ENCODE results near the gene LARP1.
"Not testable (repeated sequence)": the region's sequence is repeated elsewhere in the genome, so short reads cannot be mapped to it uniquely, and the experiment has no call there.

LARP1 gene

DNA sequence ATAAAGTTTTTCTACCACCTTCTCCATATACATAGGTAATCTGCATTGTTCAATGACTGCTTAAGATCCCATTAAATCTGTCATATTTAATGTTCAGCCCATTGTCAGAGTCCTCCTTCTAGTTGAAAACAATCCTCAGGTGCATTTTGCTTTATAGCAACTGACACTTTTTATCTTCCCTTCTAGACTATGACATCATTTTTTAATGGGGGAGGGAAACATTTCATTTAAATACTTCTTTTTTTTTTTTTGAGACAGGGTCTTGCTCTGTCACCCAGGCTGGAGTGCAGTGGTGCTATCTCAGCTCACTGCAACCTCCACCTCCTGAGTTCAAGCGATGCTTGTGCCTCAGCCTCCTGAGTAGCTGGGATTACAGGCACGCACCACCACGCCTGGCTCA lies 77.6 kb downstream of the LARP1 start:
- not testable (repeated sequence) for DNase-seq

GRCh38 chr5:154834053-154834452 lies 78.9 kb downstream of the LARP1 start:
- no peak for DNase-seq

DNA sequence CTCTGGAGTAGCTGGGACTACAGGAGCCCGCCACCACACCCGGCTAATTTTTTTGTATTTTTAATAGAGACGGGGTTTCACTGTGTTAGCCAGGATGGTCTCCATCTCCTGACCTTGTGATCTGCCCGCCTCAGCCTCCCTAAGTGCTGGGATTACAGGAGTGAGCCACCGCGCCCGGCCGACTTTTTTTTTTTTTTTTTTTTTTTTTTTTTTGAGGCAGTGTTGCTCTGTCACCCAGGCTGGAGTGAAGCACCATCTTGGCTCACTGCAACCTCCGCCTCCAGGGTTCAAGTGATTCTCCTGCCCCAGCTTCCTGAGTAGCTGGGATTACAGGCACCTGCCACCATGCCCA lies 80.5 kb downstream of the LARP1 start:
- DNase-seq = not testable (repeated sequence)

DNA sequence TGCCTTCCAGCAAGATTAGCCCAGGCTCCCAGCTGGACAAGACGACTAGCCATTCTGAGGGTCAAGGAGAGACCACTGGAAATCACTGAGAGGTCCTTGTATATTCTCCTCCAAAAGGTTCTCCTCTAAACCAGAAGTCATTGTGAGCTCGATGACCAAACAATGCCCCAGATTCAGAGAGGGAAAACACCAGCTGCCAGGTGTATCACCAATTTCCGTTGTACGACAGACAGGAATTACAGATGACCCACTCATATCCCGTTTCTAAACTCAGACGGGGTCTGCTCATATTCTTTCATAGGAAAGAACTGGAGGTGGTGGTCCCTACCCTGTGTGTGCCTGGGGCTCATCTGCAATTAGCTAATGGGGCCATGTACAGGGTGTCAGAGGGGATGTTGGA lies 81.0 kb downstream of the LARP1 start:
- no peak for DNase-seq

DNA sequence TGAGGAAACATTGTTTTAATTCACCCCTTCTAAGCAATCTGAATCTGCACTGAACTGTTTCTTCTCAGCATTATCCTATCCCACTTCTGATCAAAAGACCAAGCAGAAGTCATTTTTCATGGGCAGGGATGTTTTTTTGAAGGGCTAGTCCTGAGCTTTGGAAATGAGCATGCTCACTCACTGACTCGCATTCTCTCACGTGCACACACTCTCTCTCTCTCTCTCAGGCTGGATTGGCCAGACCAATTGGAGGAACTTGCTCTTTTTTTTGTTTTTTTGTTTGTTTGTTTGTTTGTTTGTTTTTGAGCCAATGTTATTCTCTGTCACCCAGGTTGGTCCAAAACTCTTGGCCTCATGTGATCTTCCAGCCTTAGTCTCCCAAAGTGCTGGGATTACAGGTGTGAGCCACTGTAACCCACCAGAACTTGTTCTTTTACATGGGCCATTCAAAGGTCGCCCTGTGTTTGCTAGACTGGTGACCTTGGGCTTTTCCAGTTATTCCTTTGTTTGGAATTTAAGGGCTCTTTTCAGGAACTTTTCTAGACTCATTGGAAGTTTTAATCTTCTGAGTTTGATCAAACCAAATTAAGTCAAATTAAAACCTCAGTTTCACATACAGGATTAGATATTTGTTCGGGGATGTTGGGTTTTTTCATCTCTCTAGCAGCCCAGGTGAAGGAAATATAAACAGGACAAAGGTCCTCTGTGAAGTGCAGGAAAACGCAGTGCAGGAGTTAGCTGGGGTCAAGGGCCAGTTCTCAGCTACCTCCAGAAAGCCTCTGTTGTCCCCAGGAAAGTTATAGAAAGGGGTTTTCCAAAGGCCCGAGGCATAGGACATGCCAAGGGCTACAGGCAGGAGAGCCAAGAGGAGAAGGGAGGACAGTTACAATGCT lies 82.1 kb downstream of the LARP1 start:
- no peak for DNase-seq

DNA sequence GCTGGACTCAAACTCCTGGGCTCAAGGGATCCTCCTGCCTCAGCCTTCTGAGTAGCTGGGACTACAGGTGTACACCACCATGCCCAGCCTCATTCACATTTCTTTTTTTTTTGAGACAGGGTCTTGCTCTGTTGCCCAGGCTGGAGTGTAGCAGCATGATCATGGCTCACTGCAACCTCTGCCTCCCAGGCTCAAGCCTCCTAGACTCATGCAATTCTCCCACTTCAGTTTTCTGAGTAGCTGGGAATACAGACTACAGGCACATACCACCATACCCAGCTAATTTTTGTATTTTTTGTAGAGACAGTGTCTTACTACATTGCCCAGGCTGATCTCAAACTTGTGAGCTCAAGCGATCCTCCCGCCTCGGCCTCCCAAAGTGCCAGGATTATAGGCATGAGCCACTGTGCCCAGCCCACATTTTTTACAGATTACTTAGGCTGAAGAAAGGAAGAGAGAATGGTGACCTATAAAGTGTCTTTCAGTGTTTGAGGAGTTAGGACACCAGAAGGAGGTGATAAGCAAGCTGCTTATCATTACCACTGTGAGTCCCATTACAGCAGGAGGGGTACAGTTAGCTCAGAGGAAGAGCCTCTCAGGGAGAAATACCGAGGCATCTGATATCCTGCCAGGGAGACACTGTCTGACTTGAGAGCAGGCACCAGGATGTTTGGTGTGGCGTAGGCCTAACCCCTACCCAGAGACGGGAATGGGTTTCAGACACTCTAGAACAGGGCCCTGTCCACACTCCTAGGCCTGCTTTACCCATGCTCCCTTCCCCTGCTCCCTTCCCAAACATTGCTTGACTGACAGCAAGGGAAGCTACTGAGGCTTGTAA lies 85.5 kb downstream of the LARP1 start:
- no peak for DNase-seq

- no peak for DNase-seq
Measured at GRCh38 chr5:154841273-154841661, 86.1 kb downstream of the LARP1 start.

GRCh38 chr5:154842689-154843530 lies 87.7 kb downstream of the LARP1 start:
- no peak for DNase-seq

DNA sequence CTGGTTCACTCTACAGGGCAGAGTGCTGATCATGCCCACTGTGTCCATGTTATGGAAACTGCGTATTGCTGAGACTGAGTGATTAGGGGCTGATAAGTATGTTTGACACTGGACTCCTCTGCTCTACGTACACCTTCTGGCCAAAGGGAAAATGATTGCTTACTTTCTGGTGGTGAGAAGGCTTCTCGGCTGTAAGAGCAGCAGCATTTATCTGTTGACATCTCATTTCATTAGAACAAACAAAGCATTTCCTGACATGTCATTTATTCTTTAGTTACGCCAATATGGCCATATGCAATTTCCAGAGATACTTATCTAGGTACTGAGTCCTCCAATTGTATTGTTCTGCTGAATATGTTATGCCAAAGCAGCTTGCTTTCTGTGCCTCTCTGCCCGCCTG lies 89.6 kb downstream of the LARP1 start:
- no peak for DNase-seq

DNA sequence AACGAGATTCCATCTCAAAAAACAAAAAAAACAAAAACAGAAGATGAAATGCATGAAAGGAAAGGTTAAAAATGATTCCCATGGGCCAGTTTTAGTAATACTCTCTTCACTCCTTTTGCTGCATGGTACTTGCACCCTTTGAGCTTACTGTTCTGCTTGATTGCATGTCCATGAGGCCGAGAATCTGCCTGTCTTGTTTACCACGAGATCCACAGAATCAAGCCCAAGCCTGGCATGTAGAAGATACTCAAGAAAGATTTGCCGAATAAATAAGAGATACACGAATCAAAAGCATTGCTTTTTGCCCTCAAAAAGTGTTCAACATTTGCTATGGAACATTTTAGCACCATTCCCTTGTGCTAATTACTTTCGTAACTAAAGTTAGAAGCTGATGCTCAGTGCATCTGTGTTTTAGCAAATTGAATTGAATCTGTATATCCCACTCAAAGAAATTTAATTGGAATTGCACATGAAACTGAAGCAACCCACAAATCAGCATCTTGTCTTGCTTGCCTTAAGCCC lies 94.1 kb downstream of the LARP1 start:
- no peak for DNase-seq

DNA sequence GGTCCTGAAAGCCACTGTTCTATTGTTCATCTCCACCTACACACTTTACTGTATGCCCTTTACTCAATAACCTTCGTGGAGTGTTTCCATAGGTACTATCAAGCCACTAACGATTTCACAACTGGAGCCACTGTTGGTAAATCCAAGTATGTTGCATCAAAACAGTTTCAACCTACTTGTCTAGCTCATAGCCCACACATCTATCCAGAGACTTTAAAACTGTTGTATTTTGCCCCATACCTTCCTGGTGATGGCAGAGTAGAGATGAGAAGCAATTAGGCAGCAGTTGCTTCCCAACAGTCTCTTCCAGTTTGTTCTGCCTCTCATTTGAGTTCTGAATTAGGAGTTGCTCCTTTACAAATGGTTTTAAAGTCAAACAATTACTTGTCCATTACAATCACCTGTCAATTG lies 94.6 kb downstream of the LARP1 start:
- no peak for DNase-seq

- no peak for DNase-seq
Measured at GRCh38 chr5:154850255-154851062, 95.3 kb downstream of the LARP1 start, which contains the start of gene FAXDC2. TSS of gene FAXDC2 (minus strand) at chr5:154850603. CDS start at chr5:154838178, 12,425 bp downstream.

DNA sequence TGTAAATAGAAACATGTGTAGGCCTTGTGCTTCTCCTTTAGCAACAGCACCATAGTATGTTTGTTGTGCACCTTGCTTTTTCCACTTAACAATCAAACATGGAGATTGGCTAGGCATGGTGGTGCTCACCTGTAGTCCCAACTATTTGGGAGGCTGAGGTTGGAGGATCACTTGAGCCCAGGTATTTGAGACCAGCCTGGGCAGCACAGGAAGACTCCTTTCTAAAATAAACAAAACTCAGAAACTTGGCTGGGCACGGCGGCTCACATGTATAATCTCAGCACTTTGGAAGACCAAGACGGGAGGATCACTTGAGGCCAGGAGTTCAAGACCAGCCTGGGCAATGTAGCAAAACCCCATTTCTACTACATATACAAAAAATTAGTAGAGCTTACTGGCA lies 96.2 kb downstream of the LARP1 start:
- DNase-seq = no peak

DNA sequence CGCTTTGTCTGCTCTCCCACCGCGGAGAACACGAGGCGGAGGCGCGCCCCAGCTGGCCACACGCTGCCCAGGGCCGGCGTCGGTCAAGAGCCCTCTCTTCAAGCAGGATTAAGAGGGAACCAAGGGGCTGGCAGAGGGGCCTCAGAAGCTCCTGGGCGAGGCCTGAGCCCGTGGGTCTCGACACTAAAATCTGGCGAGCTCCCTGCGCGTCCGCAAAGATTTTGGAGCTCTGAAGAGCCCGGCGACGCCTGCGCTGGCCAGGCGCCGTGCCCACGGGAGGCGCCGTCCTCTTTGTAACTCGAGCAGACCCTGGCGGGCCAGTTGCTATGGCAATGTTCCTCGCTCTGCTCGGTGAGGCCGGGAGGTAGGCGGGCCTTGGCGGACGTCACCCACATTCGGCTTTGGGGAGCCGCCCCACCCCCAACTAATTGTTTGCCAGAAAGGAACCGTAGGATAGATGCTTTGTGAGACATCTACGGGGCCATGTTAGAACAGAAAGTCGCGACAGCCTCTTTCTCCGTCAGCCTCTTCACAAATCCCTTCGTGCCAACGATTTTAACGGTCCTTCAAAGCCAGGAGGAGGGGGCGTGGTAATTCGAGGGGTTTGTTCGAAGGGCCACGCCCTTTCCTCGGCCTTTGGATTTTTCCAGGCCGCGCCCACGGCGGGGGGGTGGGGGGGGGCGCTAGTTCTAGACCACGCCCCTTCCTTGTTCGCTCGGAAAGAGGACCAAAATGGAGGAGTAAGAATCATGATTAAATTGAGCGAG lies 102.5 kb downstream of the LARP1 start:
- DNase-seq = peak; percentile 93

DNA sequence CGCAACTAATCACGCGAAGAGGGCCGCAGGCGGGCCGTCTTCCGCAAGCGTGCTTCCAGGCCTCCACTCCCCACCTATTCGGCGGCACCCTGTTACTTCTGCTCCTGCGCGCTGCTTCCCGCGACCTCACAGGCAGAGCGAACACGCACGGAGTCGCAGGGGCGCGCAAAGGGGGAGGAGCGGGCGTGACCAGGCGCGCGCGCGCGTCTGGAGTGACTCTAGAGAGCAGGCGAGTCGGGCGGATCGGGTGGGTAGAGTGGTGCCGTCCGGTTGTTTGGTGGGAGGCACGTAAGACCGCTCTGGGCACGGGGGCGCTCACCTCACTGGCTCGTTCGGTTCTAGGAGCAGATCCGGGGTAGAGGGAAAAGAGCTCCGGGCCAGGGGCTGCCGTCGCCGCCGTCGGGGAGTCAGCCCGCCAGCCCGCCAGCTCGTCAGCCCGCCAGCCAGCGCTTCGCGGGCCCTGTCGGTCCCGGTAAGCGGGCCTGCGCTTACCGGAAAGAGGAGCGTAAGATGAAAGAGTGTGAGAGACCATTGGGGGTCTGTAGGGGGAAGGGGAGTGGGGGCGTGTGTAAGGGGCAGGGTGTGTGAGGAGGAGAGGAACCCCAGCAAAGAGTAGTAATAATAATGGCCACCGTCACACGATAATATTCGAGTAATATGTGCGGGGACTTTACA lies 103.3 kb downstream of the LARP1 start, which contains the start of gene CNOT8:
Gene CNOT8, plus strand, starts transcription at position 331 of the 675 bp plus-strand sequence. CDS start 4,652 bp downstream, outside the sequence.
- DNase-seq = peak; percentile 98

DNA sequence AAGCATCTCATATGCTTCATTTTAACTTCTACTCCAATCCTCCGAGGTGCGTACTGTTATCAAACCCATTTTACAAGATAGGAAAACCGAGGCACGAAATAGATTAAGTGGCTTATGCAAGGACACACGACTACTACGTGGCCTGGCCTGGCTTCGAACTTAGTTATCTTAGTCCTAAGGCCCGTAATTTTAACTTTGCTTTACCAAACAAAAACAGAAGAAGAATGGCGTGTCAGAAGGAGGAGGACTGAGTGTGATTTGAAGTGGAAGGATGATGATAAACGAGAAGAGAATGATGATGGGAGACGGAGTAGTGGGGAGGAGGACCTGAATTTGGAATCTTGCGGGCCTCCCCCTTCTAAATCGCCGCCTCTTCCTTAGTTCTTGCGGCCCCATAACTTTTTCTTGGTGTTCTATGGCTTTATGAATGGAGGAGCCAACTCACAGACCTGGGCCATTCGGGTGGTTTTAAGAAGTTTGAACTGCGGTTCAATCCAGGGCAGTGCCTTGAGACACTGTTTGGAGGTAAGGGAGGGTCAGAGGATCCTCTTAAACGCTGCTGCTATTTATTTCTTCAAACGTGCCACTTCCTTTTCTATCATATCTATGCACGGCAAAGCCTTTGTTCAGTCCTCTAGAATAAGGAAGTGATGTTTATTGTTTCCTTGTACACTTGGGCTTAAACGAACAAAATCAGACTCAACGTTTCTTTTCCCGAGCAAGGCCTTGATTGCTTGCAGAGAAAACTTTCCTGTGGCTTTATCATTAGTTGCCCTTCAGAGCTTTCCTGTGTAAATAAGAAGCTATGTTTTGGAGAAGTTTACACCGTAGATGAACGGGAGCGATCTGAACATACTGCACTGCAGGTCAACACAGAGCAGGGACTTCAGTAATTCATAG lies 104.0 kb downstream of the LARP1 start:
- peak; percentile 33 for DNase-seq

DNA sequence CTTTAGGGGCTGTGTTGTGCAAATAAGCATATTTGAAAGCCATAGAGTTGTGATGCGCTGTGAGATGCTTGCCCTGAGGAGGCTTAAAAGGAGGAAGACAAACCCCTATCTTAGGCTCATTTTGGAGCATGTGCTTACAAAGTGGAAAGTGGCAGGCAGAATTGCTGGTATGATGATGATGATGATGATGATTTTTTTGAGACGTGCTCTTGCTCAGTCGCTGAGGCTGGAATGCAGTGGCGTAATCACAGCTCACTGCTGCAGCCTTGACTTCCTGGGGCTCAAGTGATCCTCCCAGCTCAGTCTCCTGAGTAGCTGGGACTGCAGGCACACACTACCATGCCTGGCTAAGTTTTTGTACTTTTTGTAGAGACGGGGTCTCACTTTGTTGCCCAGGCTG lies 104.9 kb downstream of the LARP1 start:
- no peak for DNase-seq

DNA sequence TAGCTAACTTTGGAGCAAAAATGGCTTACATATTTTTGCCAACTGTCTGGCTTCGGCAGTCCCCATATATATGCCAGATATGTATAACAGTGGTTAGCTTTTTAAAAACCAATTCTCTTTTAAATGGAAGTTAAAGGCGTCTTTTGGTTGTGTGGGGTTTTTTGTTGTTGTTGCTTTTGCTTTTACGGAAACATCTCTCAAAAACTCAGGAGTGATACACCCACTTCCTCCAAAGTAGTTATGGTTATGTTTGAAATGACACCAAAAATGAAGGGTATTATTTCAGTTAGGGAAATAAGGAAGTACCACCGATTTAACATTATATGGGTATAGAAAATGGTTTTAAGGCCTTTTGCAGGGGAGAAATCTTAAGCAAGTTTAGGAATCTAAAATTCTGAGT lies 105.6 kb downstream of the LARP1 start:
- no peak for DNase-seq

- no peak for DNase-seq
Measured at GRCh38 chr5:154861946-154862345, 106.8 kb downstream of the LARP1 start.
